ENCODE data around the gene EPHA10.
"Not testable (repeated sequence)": the region's sequence is repeated elsewhere in the genome, so short reads cannot be mapped to it uniquely, and the experiment has no call there.

Gene EPHA10

GRCh38 chr1:37746806-37747205 lies 18.1 kb downstream of the EPHA10 start:
- no peak for TF ChIP-seq CTCF (IDR thresholded peaks at IDR 0.05; ENCODE audit: low read depth, low read length)
- peaks cover 5% of the 10 kb centered on the region for H3K9me3 ChIP-seq (ENCODE audit: severe bottlenecking)
- no peak for DNase-seq
- no peak overlapping the region for H3K4me3 ChIP-seq (ENCODE audit: low read depth, low read length)
- H3K27me3 ChIP-seq (ENCODE audit: insufficient read depth, low read depth, severe bottlenecking): no peaks in the 10 kb centered on the region
- H3K36me3 ChIP-seq: no peaks in the 10 kb centered on the region; the same call in none of the 2 replicates
- H3K27ac ChIP-seq: no peak overlapping the region

- Histone ChIP-seq H3K9me3 (ENCODE audit: severe bottlenecking) (peaks cover 3% of the 10 kb centered on the region), H3K27ac (no peak overlapping the region), H3K36me3 (no peaks in the 10 kb centered on the region; the same call in 1 of the 2 replicates), H3K27me3 (ENCODE audit: insufficient read depth, low read depth, severe bottlenecking) (no peaks in the 10 kb centered on the region), H3K4me3 (ENCODE audit: low read depth, low read length) (no peak overlapping the region)
- no peak for TF ChIP-seq CTCF (IDR thresholded peaks at IDR 0.05; ENCODE audit: low read depth, low read length)
- no peak for DNase-seq
These were observed 23.3 kb downstream of the EPHA10 start for GRCh38 chr1:37741662-37742061.

- Histone ChIP-seq H3K9me3 (ENCODE audit: severe bottlenecking) (no peaks in the 10 kb centered on the region), H3K36me3 (no peaks in the 10 kb centered on the region), H3K4me3 (ENCODE audit: low read depth, low read length) (no peak overlapping the region), H3K27me3 (ENCODE audit: insufficient read depth, low read depth, severe bottlenecking) (no peaks in the 10 kb centered on the region), H3K27ac (no peak overlapping the region)
- no peak for DNase-seq
- TF ChIP-seq CTCF (IDR thresholded peaks at IDR 0.05; ENCODE audit: low read depth, low read length): no peak
These were observed 23.8 kb downstream of the EPHA10 start for GRCh38 chr1:37741130-37741529.

GRCh38 chr1:37739222-37739621 lies 25.7 kb downstream of the EPHA10 start:
- Histone ChIP-seq H3K4me3 (ENCODE audit: low read depth, low read length) (no peak overlapping the region), H3K27ac (no peak overlapping the region), H3K27me3 (ENCODE audit: insufficient read depth, low read depth, severe bottlenecking) (no peaks in the 10 kb centered on the region), H3K36me3 (no peaks in the 10 kb centered on the region), H3K9me3 (ENCODE audit: severe bottlenecking) (no peaks in the 10 kb centered on the region)
- TF ChIP-seq CTCF (IDR thresholded peaks at IDR 0.05; ENCODE audit: low read depth, low read length): no peak
- no peak for DNase-seq

GRCh38 chr1:37738619-37739018 lies 26.3 kb downstream of the EPHA10 start:
- H3K9me3 ChIP-seq (ENCODE audit: severe bottlenecking); H3K36me3 ChIP-seq; H3K27ac ChIP-seq; DNase-seq; H3K27me3 ChIP-seq (ENCODE audit: insufficient read depth, low read depth, severe bottlenecking); H3K4me3 ChIP-seq (ENCODE audit: low read depth, low read length): not testable (repeated sequence)

GRCh38 chr1:37737975-37738374 lies 26.9 kb downstream of the EPHA10 start:
- not testable (repeated sequence) for H3K4me3 ChIP-seq (ENCODE audit: low read depth, low read length); DNase-seq; H3K9me3 ChIP-seq (ENCODE audit: severe bottlenecking); H3K27me3 ChIP-seq (ENCODE audit: insufficient read depth, low read depth, severe bottlenecking); H3K27ac ChIP-seq; H3K36me3 ChIP-seq
